ENCODE data around the gene GDF9. TPM values are rescaled to one million over a fixed set of nuclear protein-coding genes. Genes with fewer than 3 reads are reported as not detected.

Gene GDF9
- total RNA-seq, 1 experiment from 2014 or later: 0.51 TPM

DNA sequence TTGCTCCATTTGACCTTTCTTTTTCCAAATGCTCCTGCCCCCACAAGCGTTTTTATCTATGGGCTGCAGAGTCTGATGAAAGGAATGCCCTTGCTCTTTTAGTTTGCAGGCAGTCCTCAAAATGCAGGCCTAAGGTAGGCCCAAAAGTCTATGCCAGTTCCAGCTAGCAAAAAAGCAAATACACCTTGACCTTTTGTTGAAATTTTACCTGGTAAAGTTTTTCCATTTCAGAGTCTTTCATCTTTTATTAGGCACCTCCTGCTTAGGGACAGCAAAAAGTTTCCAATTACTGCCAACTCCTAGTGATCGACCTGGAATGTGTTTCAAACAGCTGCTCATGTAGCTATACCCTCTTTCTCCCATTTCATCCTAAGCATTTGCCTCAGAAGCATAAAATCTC lies 4.5 kb upstream of the GDF9 start:
- no peak overlapping the region for H3K27ac Mint-ChIP-seq (ENCODE audit: low read depth, unreplicated experiment)
- intact Hi-C loops (cut with micrococcal nuclease): no loop called here

DNA sequence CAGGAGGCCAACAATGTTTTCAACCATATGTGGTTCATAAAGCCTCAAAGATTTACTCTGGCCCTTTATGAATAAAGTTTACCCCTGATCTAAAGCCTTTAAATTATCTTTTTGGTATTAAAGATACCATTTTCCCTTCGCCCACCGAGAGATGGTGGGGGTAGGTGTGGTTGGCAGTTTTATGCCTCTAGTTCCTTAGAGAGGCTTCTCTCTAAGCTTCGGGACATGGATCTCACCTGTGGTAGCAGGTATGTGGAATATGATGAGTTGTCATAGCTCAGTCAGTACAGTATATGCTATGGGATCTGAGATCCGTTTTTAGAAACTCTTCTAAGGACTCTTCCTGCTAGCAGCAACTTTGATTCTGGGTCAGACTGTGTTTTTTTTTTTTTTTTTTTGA lies 2.5 kb upstream of the GDF9 start:
- BruUV-seq (replicated peaks): no TSS peak

More for the DNA sequence above, 4.5 kb upstream of the GDF9 start:
- no peaks in the 10 kb centered on the region for H3K9me3 Mint-ChIP-seq (ENCODE audit: unreplicated experiment)
- CTCF ChIA-PET: interaction anchor here (0.6 to 8.9 kb wide), 7 partner anchors 12 to 133 kb away, joined by 3 to 68 read pairs (median 4); partner anchors contain the start of gene SHROOM1
- no TSS peak for BruUV-seq (replicated peaks)
- H3K4me3 Mint-ChIP-seq (ENCODE audit: unreplicated experiment): no peak overlapping the region
- no peaks in the 10 kb centered on the region for H3K27me3 Mint-ChIP-seq (ENCODE audit: insufficient read depth, unreplicated experiment)
- no peak for DNase-seq (ENCODE audit: unreplicated experiment)
- H3K36me3 Mint-ChIP-seq (ENCODE audit: insufficient read depth, unreplicated experiment): peaks cover 92% of the 10 kb centered on the region
- peaks cover 11% of the 10 kb centered on the region for H3K4me1 Mint-ChIP-seq (ENCODE audit: insufficient read depth, unreplicated experiment)
- TF ChIP-seq, protein P1, sequence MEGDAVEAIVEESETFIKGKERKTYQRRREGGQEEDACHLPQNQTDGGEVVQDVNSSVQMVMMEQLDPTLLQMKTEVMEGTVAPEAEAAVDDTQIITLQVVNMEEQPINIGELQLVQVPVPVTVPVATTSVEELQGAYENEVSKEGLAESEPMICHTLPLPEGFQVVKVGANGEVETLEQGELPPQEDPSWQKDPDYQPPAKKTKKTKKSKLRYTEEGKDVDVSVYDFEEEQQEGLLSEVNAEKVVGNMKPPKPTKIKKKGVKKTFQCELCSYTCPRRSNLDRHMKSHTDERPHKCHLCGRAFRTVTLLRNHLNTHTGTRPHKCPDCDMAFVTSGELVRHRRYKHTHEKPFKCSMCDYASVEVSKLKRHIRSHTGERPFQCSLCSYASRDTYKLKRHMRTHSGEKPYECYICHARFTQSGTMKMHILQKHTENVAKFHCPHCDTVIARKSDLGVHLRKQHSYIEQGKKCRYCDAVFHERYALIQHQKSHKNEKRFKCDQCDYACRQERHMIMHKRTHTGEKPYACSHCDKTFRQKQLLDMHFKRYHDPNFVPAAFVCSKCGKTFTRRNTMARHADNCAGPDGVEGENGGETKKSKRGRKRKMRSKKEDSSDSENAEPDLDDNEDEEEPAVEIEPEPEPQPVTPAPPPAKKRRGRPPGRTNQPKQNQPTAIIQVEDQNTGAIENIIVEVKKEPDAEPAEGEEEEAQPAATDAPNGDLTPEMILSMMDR (IDR thresholded peaks at IDR 0.05; ENCODE audit: unreplicated experiment): no peak
- POLR2A ChIA-PET: interaction anchor here (0.6 to 11.0 kb wide), 10 partner anchors 9 to 440 kb away, joined by 3 to 176 read pairs (median 4); partner anchors contain the start of genes KIF3A and SHROOM1

DNA sequence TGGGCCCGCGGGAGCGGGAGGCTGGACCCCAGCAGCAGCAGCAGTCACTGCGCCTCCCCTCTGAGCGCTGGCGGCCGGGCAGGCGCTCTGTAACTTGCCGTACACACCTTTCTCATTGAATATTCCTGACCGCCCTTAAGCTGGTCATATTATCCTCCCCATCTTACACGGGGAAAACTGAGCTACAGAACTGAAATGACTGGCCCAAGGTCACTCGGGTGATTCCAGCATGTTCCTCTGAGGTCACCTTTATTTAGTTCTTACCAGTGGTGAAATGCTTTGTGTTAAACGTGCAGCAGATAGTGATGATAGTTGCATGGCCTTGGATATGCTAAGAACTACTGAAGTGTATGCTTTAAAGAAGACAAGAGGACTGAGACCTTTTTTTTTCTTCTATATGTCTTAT lies 780 bp upstream of the GDF9 start:
- intact Hi-C loops (cut with micrococcal nuclease): no loop called here
- BruUV-seq (replicated peaks): TSS peak; percentile 78
- ChIA-PET POLR2A (interaction anchor here (0.6 to 11.0 kb wide), 31 partner anchors 9 to 1664 kb away, joined by 3 to 176 read pairs (median 7); partner anchors contain the start of genes HSPA4, KIF3A, RAD50 and SEPTIN8), CTCF (interaction anchor here (0.6 to 13.6 kb wide), 13 partner anchors 9 to 369 kb away, joined by 3 to 211 read pairs (median 4); partner anchors contain the start of gene SHROOM1)
- Mint-ChIP-seq H3K27ac (ENCODE audit: low read depth, unreplicated experiment) (peak overlapping the region; percentile 96), H3K36me3 (ENCODE audit: insufficient read depth, unreplicated experiment) (peaks cover 57% of the 10 kb centered on the region), H3K9me3 (ENCODE audit: unreplicated experiment) (no peaks in the 10 kb centered on the region), H3K4me1 (ENCODE audit: insufficient read depth, unreplicated experiment) (peaks cover 17% of the 10 kb centered on the region), H3K4me3 (ENCODE audit: unreplicated experiment) (peak overlapping the region; percentile 93), H3K27me3 (ENCODE audit: insufficient read depth, unreplicated experiment) (no peaks in the 10 kb centered on the region)
- DNase-seq (ENCODE audit: unreplicated experiment): no peak
- TF ChIP-seq, protein P1 (IDR thresholded peaks at IDR 0.05; ENCODE audit: unreplicated experiment): no peak

More for the DNA sequence above, 2.5 kb upstream of the GDF9 start:
- Mint-ChIP-seq H3K36me3 (ENCODE audit: insufficient read depth, unreplicated experiment) (peaks cover 74% of the 10 kb centered on the region), H3K27me3 (ENCODE audit: insufficient read depth, unreplicated experiment) (no peaks in the 10 kb centered on the region), H3K27ac (ENCODE audit: low read depth, unreplicated experiment) (no peak overlapping the region), H3K4me1 (ENCODE audit: insufficient read depth, unreplicated experiment) (peaks cover 17% of the 10 kb centered on the region), H3K9me3 (ENCODE audit: unreplicated experiment) (no peaks in the 10 kb centered on the region), H3K4me3 (ENCODE audit: unreplicated experiment) (no peak overlapping the region)
- POLR2A ChIA-PET: interaction anchor here (0.5 to 11.0 kb wide), 14 partner anchors 10 to 1206 kb away, joined by 3 to 176 read pairs (median 3); partner anchors contain the start of genes KIF3A and SHROOM1
- CTCF ChIA-PET: interaction anchor here (0.6 to 13.6 kb wide), 9 partner anchors 8 to 210 kb away, joined by 3 to 211 read pairs (median 5); partner anchors contain the start of gene SHROOM1
- DNase-seq (ENCODE audit: unreplicated experiment): no peak
- TF ChIP-seq, protein P1 (IDR thresholded peaks at IDR 0.05; ENCODE audit: unreplicated experiment): no peak
- intact Hi-C loops (cut with micrococcal nuclease): no loop called here

DNA sequence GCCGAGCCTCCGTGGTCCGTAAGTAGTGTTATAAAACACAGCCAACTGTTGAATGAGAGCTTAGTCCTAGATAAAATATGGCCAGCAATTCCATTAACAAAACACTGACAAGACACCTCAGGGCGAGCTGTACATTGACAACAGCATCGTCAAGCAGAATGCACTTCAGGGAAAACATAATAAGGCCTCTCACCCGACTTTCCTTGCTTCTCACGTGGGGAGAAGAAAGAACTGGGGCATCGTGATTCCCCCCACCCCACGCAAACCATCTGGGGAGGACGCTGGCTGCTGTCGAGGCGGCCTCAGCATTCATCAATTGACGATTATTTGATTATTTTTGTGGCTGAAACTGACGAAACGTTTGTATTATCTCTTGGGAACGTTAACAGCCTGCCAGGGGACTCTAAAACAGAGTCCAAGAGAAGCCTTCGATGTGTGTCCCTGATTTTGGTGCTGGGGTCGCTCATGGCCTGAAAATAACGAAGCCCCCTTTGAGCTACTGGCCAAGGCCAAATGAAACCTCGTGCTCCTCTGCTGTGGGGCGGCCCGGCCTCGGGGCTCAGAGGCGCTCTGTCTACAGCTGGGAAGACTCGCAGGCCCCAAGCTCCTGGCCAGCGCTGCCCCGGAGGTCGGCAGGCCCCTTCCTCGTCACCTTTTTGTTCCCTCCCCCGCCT lies 464 bp downstream of the GDF9 start:
- H3K9me3 Mint-ChIP-seq (ENCODE audit: unreplicated experiment): no peaks in the 10 kb centered on the region
- peak overlapping the region; percentile 96 for H3K27ac Mint-ChIP-seq (ENCODE audit: low read depth, unreplicated experiment)
- no peak for DNase-seq (ENCODE audit: unreplicated experiment)
- intact Hi-C loops (cut with micrococcal nuclease): loop anchor here (1.0 kb wide), 3 partner anchors 25 to 340 kb away; partner anchors contain the start of gene SHROOM1
- peaks cover 17% of the 10 kb centered on the region for H3K4me1 Mint-ChIP-seq (ENCODE audit: insufficient read depth, unreplicated experiment)
- peak overlapping the region; percentile 93 for H3K4me3 Mint-ChIP-seq (ENCODE audit: unreplicated experiment)
- TF ChIP-seq, protein P1 (IDR thresholded peaks at IDR 0.05; ENCODE audit: unreplicated experiment): no peak
- H3K27me3 Mint-ChIP-seq (ENCODE audit: insufficient read depth, unreplicated experiment): no peaks in the 10 kb centered on the region
- ChIA-PET CTCF (interaction anchor here (0.6 to 13.6 kb wide), 16 partner anchors 11 to 1098 kb away, joined by 3 to 211 read pairs (median 4); partner anchors contain the start of genes KIF3A and SHROOM1), POLR2A (interaction anchor here (0.6 to 11.0 kb wide), 27 partner anchors 10 to 1753 kb away, joined by 3 to 176 read pairs (median 7); partner anchors contain the start of genes CCNI2, KIF3A, RAD50 and SEPTIN8)
- TSS peak; percentile 80 for BruUV-seq (replicated peaks)
- H3K36me3 Mint-ChIP-seq (ENCODE audit: insufficient read depth, unreplicated experiment): peaks cover 44% of the 10 kb centered on the region

All from MCF 10A (cell line).